Bronchial epithelial cell (primary cell): Measurements from ENCODE around the gene CMTM4. TPM values are rescaled to one million over a fixed set of nuclear protein-coding genes. Genes with fewer than 3 reads are reported as not detected.
"Not testable (repeated sequence)": the region's sequence is repeated elsewhere in the genome, so short reads cannot be mapped to it uniquely, and the experiment has no call there.

Experiments used
- DNase-seq: peaks from one replicate; pipeline ENCODE4 v3.0.0-alpha.2; 2010; ENCODE audit warnings: low read depth
- FAIRE-seq: peaks from 2 replicates; lab custom pipeline; 2011; peaks lifted over from hg19 to GRCh38; lab: Jason Lieb, UNC
- H3K27me3 ChIP-seq: 2 replicates; pipeline ENCODE4 v1.5.1; 2011; ENCODE audit warnings: low read length; ENCODE audit not compliant: control insufficient read depth, insufficient read depth
- H3K36me3 ChIP-seq: 2 replicates; pipeline ENCODE4 v1.5.1; 2011; ENCODE audit warnings: low read length; ENCODE audit not compliant: control insufficient read depth, insufficient read depth
- H3K4me3 ChIP-seq: 2 replicates; pipeline ENCODE4 v1.5.1; 2011; ENCODE audit warnings: mild to moderate bottlenecking, low read depth, low read length, control low read depth
- total RNA-seq: library from RNA; depleted of rRNA; stranded (reverse); fragments of >200 nt; gene quantifications from 2 replicates; pipeline ENCODE4 v1.2.1, GENCODE V29; 2014
- TF ChIP-seq, protein P1 (sequence below): IDR thresholded peaks from 2 replicates; pipeline ENCODE4 v1.5.1; 2011; ENCODE audit warnings: mild to moderate bottlenecking, moderate library complexity, low read length, control low read depth, inconsistent platforms; ENCODE audit not compliant: insufficient read depth, severe bottlenecking

Gene CMTM4
- total RNA-seq, 1 donor from 2014 or later = 83.2 TPM

DNA sequence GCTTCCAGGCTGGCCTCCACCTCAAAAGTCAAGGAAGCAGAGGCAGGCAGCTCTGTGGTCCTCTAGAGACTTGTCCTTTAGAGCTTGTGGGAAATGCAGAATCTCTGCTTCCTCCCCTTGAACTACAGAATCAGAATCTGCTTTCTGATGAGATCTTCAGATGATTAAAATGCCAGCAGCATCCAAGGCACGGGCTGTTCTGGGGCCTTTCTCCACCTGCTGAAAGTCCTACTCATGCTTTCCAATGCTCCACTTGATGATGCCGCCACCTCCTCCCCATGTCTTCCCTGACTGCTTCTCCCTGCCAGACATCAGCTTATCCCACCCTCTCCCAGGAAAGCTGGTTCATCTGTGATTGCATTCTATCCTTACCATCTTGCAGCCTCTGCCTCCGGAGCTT lies 58.7 kb downstream of the CMTM4 start:
- FAIRE-seq (no peak), DNase-seq (no peak)
- TF ChIP-seq, protein P1, sequence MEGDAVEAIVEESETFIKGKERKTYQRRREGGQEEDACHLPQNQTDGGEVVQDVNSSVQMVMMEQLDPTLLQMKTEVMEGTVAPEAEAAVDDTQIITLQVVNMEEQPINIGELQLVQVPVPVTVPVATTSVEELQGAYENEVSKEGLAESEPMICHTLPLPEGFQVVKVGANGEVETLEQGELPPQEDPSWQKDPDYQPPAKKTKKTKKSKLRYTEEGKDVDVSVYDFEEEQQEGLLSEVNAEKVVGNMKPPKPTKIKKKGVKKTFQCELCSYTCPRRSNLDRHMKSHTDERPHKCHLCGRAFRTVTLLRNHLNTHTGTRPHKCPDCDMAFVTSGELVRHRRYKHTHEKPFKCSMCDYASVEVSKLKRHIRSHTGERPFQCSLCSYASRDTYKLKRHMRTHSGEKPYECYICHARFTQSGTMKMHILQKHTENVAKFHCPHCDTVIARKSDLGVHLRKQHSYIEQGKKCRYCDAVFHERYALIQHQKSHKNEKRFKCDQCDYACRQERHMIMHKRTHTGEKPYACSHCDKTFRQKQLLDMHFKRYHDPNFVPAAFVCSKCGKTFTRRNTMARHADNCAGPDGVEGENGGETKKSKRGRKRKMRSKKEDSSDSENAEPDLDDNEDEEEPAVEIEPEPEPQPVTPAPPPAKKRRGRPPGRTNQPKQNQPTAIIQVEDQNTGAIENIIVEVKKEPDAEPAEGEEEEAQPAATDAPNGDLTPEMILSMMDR = no peak

DNA sequence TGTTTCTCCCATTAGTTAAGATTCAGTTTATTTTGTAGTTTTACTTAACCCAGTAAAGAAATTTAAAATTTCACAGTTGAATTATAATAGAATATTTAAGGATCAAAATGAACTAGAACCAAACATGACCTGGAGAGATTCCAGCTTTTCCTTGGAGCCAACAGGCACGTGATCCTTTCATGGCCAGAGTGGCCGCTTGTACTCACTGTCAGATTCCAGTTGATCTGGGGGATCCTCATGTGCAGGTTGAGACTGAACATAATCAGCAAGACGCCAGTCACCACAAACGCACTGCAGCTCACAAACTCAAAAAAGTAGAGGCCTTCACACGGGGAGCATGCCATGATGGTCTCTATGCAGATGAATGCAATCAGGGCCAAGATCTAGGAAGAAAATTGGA lies 60.3 kb downstream of the CMTM4 start:
- TF ChIP-seq, protein P1 = no peak
- H3K36me3 ChIP-seq = peaks cover 9% of the 10 kb centered on the region
- FAIRE-seq = no peak
- no peak for DNase-seq
- H3K4me3 ChIP-seq = no peak overlapping the region
- H3K27me3 ChIP-seq = no peaks in the 10 kb centered on the region

More for the DNA sequence above, 58.7 kb downstream of the CMTM4 start:
- Histone ChIP-seq H3K27me3 (no peaks in the 10 kb centered on the region), H3K36me3 (peaks cover 9% of the 10 kb centered on the region), H3K4me3 (no peak overlapping the region)

DNA sequence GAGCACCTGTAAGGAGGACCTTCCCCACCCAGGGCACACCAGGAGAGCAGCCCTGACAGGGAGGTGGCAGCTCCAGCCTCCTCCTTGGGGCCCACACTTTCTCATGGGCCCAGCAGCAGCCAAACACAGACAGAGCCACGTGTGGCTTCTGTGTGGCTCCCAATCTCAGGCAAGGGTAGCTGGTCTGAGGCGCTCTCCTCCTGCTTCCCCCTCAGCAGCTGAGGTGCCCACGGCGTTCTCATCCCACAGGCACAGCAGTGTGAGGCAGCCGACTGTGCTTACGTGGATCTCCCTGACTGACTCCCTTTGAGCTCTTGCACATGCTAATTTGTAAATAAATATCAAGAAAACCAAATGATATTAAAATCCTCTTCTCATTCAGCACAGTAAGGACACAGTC lies 61.1 kb downstream of the CMTM4 start:
- no peak overlapping the region for H3K4me3 ChIP-seq
- no peak for DNase-seq

DNA sequence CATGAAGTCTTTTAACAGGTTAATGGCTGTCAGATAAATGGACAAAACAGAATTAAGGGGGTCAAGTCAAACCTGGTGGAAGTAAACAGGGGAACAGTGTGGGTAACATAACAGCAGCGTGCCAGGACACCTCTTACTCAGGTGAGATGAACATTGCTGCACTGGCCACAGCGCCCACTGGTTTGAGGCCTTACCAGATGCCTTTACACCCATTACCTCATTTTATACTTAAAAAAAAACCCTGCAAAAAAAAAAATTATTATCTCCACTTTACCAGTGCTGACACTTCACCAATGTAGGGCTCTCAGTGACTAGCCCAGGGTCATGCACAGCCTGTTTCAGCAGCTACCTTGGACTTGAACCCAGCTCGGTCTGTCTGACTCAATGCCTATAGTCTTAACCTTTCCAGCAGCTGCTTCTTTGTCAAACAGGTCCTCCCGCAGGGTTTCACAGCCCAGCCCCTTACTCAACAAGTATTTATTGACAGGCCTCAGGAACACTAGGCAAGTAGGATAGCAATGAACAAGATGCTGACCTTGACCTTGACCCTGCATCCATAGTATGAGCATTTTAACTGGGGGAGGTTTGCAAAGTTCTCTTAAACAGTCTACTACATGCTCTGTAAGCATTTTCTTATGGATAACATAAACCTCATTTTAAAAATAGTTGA lies 61.9 kb downstream of the CMTM4 start:
- Histone ChIP-seq H3K27me3 (no peaks in the 10 kb centered on the region), H3K36me3 (peaks cover 9% of the 10 kb centered on the region), H3K4me3 (no peak overlapping the region)
- DNase-seq (no peak), FAIRE-seq (no peak)
- TF ChIP-seq, protein P1 = no peak

More for the DNA sequence above, 61.1 kb downstream of the CMTM4 start:
- FAIRE-seq = no peak
- TF ChIP-seq, protein P1 = no peak
- H3K27me3 ChIP-seq = no peaks in the 10 kb centered on the region
- H3K36me3 ChIP-seq = peaks cover 9% of the 10 kb centered on the region

DNA sequence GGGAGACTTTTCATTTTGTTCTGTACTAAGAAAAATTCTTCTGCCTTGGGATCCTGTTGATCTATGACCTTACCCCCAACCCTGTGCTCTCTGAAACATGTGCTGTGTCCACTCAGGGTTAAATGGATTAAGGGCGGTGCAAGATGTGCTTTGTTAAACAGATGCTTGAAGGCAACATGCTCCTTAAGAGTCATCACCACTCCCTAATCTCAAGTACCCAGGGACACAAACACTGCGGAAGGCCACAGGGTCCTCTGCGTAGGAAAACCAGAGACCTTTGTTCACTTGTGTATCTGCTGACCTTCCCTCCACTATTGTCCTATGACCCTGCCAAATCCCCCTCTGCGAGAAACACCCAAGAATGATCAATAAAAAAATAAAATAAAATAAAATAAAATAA lies 65.0 kb downstream of the CMTM4 start:
- not testable (repeated sequence) for H3K4me3 ChIP-seq, H3K36me3 ChIP-seq, DNase-seq, H3K27me3 ChIP-seq, FAIRE-seq

DNA sequence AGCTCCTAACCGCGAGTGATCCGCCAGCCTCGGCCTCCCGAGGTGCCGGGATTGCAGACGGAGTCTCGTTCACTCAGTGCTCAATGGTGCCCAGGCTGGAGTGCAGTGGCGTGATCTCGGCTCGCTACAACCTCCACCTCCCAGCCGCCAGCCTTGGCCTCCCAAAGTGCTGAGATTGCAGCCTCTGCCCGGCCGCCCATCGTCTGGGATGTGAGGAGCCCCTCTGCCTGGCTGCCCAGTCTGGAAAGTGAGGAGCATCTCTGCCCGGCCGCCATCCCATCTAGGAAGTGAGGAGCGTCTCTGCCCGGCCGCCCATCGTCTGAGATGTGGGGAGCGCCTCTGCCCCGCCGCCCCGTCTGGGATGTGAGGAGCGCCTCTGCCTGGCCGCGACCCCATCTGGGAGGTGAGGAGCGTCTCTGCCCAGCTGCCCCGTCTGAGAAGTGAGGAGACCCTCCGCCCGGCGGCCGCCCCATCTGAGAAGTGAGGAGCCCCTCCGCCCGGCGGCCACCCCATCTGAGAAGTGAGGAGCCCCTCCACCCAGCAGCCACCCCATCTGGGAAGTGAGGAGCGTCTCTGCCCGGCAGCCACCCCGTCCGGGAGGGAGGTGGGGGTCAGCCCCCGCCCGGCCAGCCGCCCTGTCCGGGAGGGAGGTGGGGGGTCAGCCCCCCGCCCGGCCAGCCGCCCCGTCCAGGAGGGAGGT lies 65.8 kb downstream of the CMTM4 start:
- not testable (repeated sequence) for DNase-seq, H3K36me3 ChIP-seq, H3K4me3 ChIP-seq, FAIRE-seq, H3K27me3 ChIP-seq

DNA sequence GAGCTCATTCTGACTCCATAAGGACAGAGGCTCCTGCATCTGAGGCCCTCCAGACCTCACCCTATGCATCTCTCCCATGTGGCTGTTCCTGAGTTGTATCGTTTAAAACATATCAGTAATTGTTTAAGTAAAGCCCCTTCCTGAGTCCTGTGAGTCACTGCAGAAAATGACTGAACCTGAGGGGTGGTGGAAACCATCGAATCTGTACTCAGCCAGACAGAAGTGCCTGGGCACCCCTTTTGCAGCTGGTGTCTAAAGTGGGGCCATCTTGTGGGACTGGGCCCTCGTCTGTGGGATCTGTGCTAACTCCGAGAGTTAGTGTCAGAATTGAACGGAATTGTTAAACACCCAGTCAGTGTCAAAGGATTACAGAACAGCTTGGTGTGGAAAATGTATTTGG lies 66.7 kb downstream of the CMTM4 start:
- no peaks in the 10 kb centered on the region for H3K27me3 ChIP-seq
- FAIRE-seq (no peak), DNase-seq (no peak)
- no peak overlapping the region for H3K4me3 ChIP-seq
- H3K36me3 ChIP-seq = peaks cover 3% of the 10 kb centered on the region
- TF ChIP-seq, protein P1 = no peak

DNA sequence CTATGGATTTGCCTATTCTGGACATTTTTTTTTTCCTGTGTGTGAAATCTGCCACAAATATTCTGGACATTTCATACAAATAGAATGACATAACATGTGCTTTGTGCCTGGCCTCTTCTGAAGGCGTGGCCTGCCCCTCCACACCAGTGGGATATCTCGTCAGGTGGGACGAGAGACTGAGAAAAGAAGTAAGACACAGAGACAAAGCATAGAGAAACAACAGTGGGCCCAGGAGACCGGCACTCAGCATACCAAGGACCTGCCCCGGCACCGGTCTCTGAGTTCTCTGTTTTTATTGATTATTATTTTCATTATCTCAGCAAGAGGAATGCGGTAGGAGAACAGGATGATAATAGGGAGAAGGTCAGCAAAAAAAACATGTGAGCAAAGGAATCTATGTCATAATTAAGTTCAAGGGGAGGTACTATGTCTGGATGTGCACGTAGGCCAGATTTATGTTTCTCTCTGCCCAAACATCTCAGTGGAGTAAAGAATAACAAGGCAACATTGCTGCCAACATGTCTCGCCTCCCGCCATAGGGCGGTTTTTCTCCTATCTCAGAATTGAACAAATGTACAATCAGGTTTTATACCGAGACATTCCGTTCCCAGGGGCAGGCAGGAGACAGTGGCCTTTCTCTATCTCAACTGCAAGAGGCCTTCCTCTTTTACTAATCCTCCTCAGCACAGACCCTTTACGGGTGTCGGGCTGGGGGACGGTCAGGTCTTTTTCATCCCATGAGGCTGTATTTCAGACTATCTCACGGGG lies 68.7 kb downstream of the CMTM4 start:
- not testable (repeated sequence) for H3K27me3 ChIP-seq, H3K4me3 ChIP-seq, DNase-seq, H3K36me3 ChIP-seq, FAIRE-seq
